ENCODE measurements around the gene ZMAT2.
"Not testable (repeated sequence)": the region's sequence is repeated elsewhere in the genome, so short reads cannot be mapped to it uniquely, and the experiment has no call there.

Gene ZMAT2

GRCh38 chr5:140711794-140712193, 11.5 kb downstream of the ZMAT2 start:
- no peak overlapping the region for H3K4me3 ChIP-seq (ENCODE audit: insufficient read length, low read depth)
- no peak overlapping the region for H3K9ac ChIP-seq (ENCODE audit: insufficient read length, low read depth)
- no peaks in the 10 kb centered on the region for H3K9me3 ChIP-seq (ENCODE audit: insufficient read depth, low read length)
- no peaks in the 10 kb centered on the region for H3K4me1 ChIP-seq (ENCODE audit: insufficient read depth, insufficient read length)
- peaks cover 10% of the 10 kb centered on the region for H3K36me3 ChIP-seq (ENCODE audit: insufficient read depth, insufficient read length, low read length)
- no peak for TF ChIP-seq ZNF274 (IDR thresholded peaks at IDR 0.05; ENCODE audit: low read depth, low read length)
- no peak for TF ChIP-seq SUZ12 (IDR thresholded peaks at IDR 0.05; ENCODE audit: extremely low read depth, insufficient read depth, insufficient read length)
- no peak for TF ChIP-seq YY1 (IDR thresholded peaks at IDR 0.05; ENCODE audit: insufficient read depth, insufficient read length)
- no peak for DNase-seq (ENCODE audit: low read depth, low spot score)
- H3K27me3 ChIP-seq (ENCODE audit: insufficient read depth, insufficient read length) = no peaks in the 10 kb centered on the region

GRCh38 chr5:140713562-140714094, 13.4 kb downstream of the ZMAT2 start:
- no peaks in the 10 kb centered on the region for H3K4me1 ChIP-seq (ENCODE audit: insufficient read depth, insufficient read length)
- TF ChIP-seq ZNF274 (IDR thresholded peaks at IDR 0.05; ENCODE audit: low read depth, low read length) = no peak
- TF ChIP-seq YY1 (IDR thresholded peaks at IDR 0.05; ENCODE audit: insufficient read depth, insufficient read length) = no peak
- TF ChIP-seq SUZ12 (IDR thresholded peaks at IDR 0.05; ENCODE audit: extremely low read depth, insufficient read depth, insufficient read length) = no peak
- no peaks in the 10 kb centered on the region for H3K9me3 ChIP-seq (ENCODE audit: insufficient read depth, low read length)
- H3K9ac ChIP-seq (ENCODE audit: insufficient read length, low read depth) = no peak overlapping the region
- no peak overlapping the region for H3K4me3 ChIP-seq (ENCODE audit: insufficient read length, low read depth)
- DNase-seq (ENCODE audit: low read depth, low spot score) = no peak
- H3K36me3 ChIP-seq (ENCODE audit: insufficient read depth, insufficient read length, low read length) = no peaks in the 10 kb centered on the region
- H3K27me3 ChIP-seq (ENCODE audit: insufficient read depth, insufficient read length) = no peaks in the 10 kb centered on the region

GRCh38 chr5:140716238-140716637, 16.0 kb downstream of the ZMAT2 start:
- H3K9me3 ChIP-seq (ENCODE audit: insufficient read depth, low read length); H3K4me3 ChIP-seq (ENCODE audit: insufficient read length, low read depth); DNase-seq (ENCODE audit: low read depth, low spot score); H3K9ac ChIP-seq (ENCODE audit: insufficient read length, low read depth); H3K4me1 ChIP-seq (ENCODE audit: insufficient read depth, insufficient read length); H3K36me3 ChIP-seq (ENCODE audit: insufficient read depth, insufficient read length, low read length); H3K27me3 ChIP-seq (ENCODE audit: insufficient read depth, insufficient read length): not testable (repeated sequence)

GRCh38 chr5:140718266-140718592, 18.0 kb downstream of the ZMAT2 start:
- Histone ChIP-seq H3K4me1 (ENCODE audit: insufficient read depth, insufficient read length) (no peaks in the 10 kb centered on the region), H3K36me3 (ENCODE audit: insufficient read depth, insufficient read length, low read length) (no peaks in the 10 kb centered on the region), H3K4me3 (ENCODE audit: insufficient read length, low read depth) (no peak overlapping the region), H3K9ac (ENCODE audit: insufficient read length, low read depth) (no peak overlapping the region), H3K27me3 (ENCODE audit: insufficient read depth, insufficient read length) (no peaks in the 10 kb centered on the region), H3K9me3 (ENCODE audit: insufficient read depth, low read length) (no peaks in the 10 kb centered on the region)
- no peak for DNase-seq (ENCODE audit: low read depth, low spot score)
- no peak for TF ChIP-seq YY1 (IDR thresholded peaks at IDR 0.05; ENCODE audit: insufficient read depth, insufficient read length)
- no peak for TF ChIP-seq ZNF274 (IDR thresholded peaks at IDR 0.05; ENCODE audit: low read depth, low read length)
- no peak for TF ChIP-seq SUZ12 (IDR thresholded peaks at IDR 0.05; ENCODE audit: extremely low read depth, insufficient read depth, insufficient read length)

DNA sequence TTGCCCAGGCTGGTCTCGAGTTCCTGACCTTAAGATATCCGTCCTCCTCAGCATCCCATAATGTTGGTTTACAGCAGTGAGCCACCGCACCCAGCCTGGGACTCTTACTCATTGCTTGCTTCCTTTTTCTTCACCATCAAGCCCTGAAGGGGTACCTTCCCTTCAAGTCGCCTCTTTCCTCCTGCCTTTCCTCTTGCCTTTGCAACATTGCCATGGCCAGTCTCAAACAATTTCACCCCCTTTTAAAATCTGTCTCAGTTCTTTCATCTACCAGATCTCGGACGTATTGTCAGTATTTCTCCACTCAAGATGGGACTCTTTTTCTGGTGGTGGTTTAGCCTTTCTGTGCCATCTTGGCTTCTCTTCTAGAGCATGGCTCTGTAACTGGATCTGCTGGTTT, 20.5 kb downstream of the ZMAT2 start:
- not testable (repeated sequence) for H3K9ac ChIP-seq (ENCODE audit: insufficient read length, low read depth); H3K36me3 ChIP-seq (ENCODE audit: insufficient read depth, insufficient read length, low read length); H3K4me1 ChIP-seq (ENCODE audit: insufficient read depth, insufficient read length); H3K27me3 ChIP-seq (ENCODE audit: insufficient read depth, insufficient read length); H3K4me3 ChIP-seq (ENCODE audit: insufficient read length, low read depth); DNase-seq (ENCODE audit: low read depth, low spot score); H3K9me3 ChIP-seq (ENCODE audit: insufficient read depth, low read length)

GRCh38 chr5:140721395-140721794, 21.1 kb downstream of the ZMAT2 start:
- H3K36me3 ChIP-seq (ENCODE audit: insufficient read depth, insufficient read length, low read length); H3K4me3 ChIP-seq (ENCODE audit: insufficient read length, low read depth); H3K27me3 ChIP-seq (ENCODE audit: insufficient read depth, insufficient read length); H3K9me3 ChIP-seq (ENCODE audit: insufficient read depth, low read length); DNase-seq (ENCODE audit: low read depth, low spot score); H3K4me1 ChIP-seq (ENCODE audit: insufficient read depth, insufficient read length); H3K9ac ChIP-seq (ENCODE audit: insufficient read length, low read depth): not testable (repeated sequence)

- peak; percentile 76 for DNase-seq (ENCODE audit: low read depth, low spot score)
- peak overlapping the region; percentile 67 for H3K4me3 ChIP-seq (ENCODE audit: insufficient read length, low read depth)
- H3K4me1 ChIP-seq (ENCODE audit: insufficient read depth, insufficient read length) = no peaks in the 10 kb centered on the region
- no peak for TF ChIP-seq SUZ12 (IDR thresholded peaks at IDR 0.05; ENCODE audit: extremely low read depth, insufficient read depth, insufficient read length)
- TF ChIP-seq ZNF274 (IDR thresholded peaks at IDR 0.05; ENCODE audit: low read depth, low read length) = no peak
- no peak for TF ChIP-seq YY1 (IDR thresholded peaks at IDR 0.05; ENCODE audit: insufficient read depth, insufficient read length)
- H3K9ac ChIP-seq (ENCODE audit: insufficient read length, low read depth) = no peak overlapping the region
- H3K36me3 ChIP-seq (ENCODE audit: insufficient read depth, insufficient read length, low read length) = no peaks in the 10 kb centered on the region
- no peaks in the 10 kb centered on the region for H3K27me3 ChIP-seq (ENCODE audit: insufficient read depth, insufficient read length)
- no peaks in the 10 kb centered on the region for H3K9me3 ChIP-seq (ENCODE audit: insufficient read depth, low read length)
Observed at GRCh38 chr5:140725799-140726471, 25.7 kb downstream of the ZMAT2 start.

GRCh38 chr5:140733098-140733497, 32.9 kb downstream of the ZMAT2 start:
- no peaks in the 10 kb centered on the region for H3K36me3 ChIP-seq (ENCODE audit: insufficient read depth, insufficient read length, low read length)
- no peaks in the 10 kb centered on the region for H3K27me3 ChIP-seq (ENCODE audit: insufficient read depth, insufficient read length)
- no peaks in the 10 kb centered on the region for H3K9me3 ChIP-seq (ENCODE audit: insufficient read depth, low read length)
- no peak for TF ChIP-seq SUZ12 (IDR thresholded peaks at IDR 0.05; ENCODE audit: extremely low read depth, insufficient read depth, insufficient read length)
- TF ChIP-seq ZNF274 (IDR thresholded peaks at IDR 0.05; ENCODE audit: low read depth, low read length) = no peak
- no peak for TF ChIP-seq YY1 (IDR thresholded peaks at IDR 0.05; ENCODE audit: insufficient read depth, insufficient read length)
- no peak overlapping the region for H3K9ac ChIP-seq (ENCODE audit: insufficient read length, low read depth)
- H3K4me3 ChIP-seq (ENCODE audit: insufficient read length, low read depth) = no peak overlapping the region
- no peak for DNase-seq (ENCODE audit: low read depth, low spot score)
- no peaks in the 10 kb centered on the region for H3K4me1 ChIP-seq (ENCODE audit: insufficient read depth, insufficient read length)
